IMR-90 (cell line): ENCODE measurements around the gene CCDC71. TPM values are rescaled to one million over a fixed set of nuclear protein-coding genes. Genes with fewer than 3 reads are reported as not detected.
A peak's percentile ranks its signal among the peaks of the same experiment; 100 is the strongest.

ENCODE experiments used
- ATAC-seq: fragments of 200-7000 bp; cut with Tn5 transposase; 2 replicates; pipeline ENCODE4 v1.9.1; 2020; ENCODE audit warnings: low read depth, mild to moderate bottlenecking, moderate library complexity
- BruUV-seq: library from RNA; stranded (reverse); fragments of 400-500 nt; replicated peaks from 2 replicates; lab custom pipeline; 2021; lab: Mats Ljungman, UMichigan
- CTCF ChIA-PET: fragments of 300-600 bp; formaldehyde crosslinking; extraction: SDS; loops from one replicate; lab custom pipeline; 2021; ENCODE audit warnings: antibody characterized with exemption; lab: Yijun Ruan, JAX
- POLR2A ChIA-PET: fragments of 300-600 bp; sonication (Branson Sonifier 250); formaldehyde crosslinking; loops from one replicate; lab custom pipeline; 2022; ENCODE audit warnings: antibody characterized with exemption; ENCODE audit not compliant: unreplicated experiment; lab: Charles Lee
- DNase-seq: peaks from one replicate; pipeline ENCODE4 v3.0.0; 2013
- H2AFZ ChIP-seq: replicated peaks from 2 replicates; pipeline ENCODE3; 2013; ENCODE audit warnings: low read length, mild to moderate bottlenecking; ENCODE audit not compliant: poor library complexity
- H2AK5ac ChIP-seq: 2 replicates; pipeline ENCODE4 v1.6.1; 2013; ENCODE audit warnings: low read depth, low read length, inconsistent platforms
- H2AK9ac ChIP-seq: replicated peaks from 2 replicates; pipeline ENCODE3; 2013; ENCODE audit warnings: mild to moderate bottlenecking, low read depth, low read length, moderate library complexity; ENCODE audit not compliant: poor library complexity
- H2BK120ac ChIP-seq: 2 replicates; pipeline ENCODE4 v1.6.1; 2013; ENCODE audit warnings: low read depth, low read length, inconsistent platforms
- H2BK15ac ChIP-seq: 3 replicates; pipeline ENCODE4 v1.6.1; 2013; ENCODE audit warnings: low read depth, low read length, inconsistent platforms
- H2BK20ac ChIP-seq: 2 replicates; pipeline ENCODE4 v1.6.1; 2013; ENCODE audit warnings: low read depth, mild to moderate bottlenecking, inconsistent platforms, low read length, moderate library complexity
- H2BK5ac ChIP-seq: 2 replicates; pipeline ENCODE4 v1.6.1; 2013; ENCODE audit warnings: mild to moderate bottlenecking, low read depth, low read length, inconsistent platforms; ENCODE audit not compliant: poor library complexity, severe bottlenecking
- H3K14ac ChIP-seq: replicated peaks from 2 replicates; pipeline ENCODE4 v1.6.1; 2013; ENCODE audit warnings: low read depth, low read length, inconsistent platforms
- H3K18ac ChIP-seq: 2 replicates; pipeline ENCODE4 v1.6.1; 2013; ENCODE audit warnings: low read depth, low read length, control low read depth
- H3K23ac ChIP-seq: 2 replicates; pipeline ENCODE4 v1.6.1; 2013; ENCODE audit warnings: low read depth, low read length, inconsistent platforms
- H3K27ac ChIP-seq: 2 replicates; pipeline ENCODE4 v1.5.1; 2013; ENCODE audit warnings: mild to moderate bottlenecking, control low read depth, low read length; ENCODE audit not compliant: insufficient read depth
- H3K27me3 ChIP-seq: 2 replicates; pipeline ENCODE4 v1.6.1; 2013; ENCODE audit warnings: low read length; ENCODE audit not compliant: control insufficient read depth, insufficient read depth
- H3K36me3 ChIP-seq: 2 replicates; pipeline ENCODE4 v1.6.1; 2013; ENCODE audit warnings: low read length, mixed read lengths; ENCODE audit not compliant: control insufficient read depth, insufficient read depth
- H3K4ac ChIP-seq: 2 replicates; pipeline ENCODE4 v1.6.1; 2013; ENCODE audit warnings: low read depth, low read length, inconsistent platforms
- H3K4me1 ChIP-seq: 2 replicates; pipeline ENCODE4 v1.6.1; 2013; ENCODE audit warnings: low read length, mixed read lengths; ENCODE audit not compliant: control insufficient read depth, insufficient read depth
- H3K4me2 ChIP-seq: 2 replicates; pipeline ENCODE4 v1.6.1; 2013; ENCODE audit warnings: low read depth, mild to moderate bottlenecking, control low read depth, low read length, moderate library complexity
- H3K4me3 ChIP-seq: 2 replicates; pipeline ENCODE4 v1.5.1; 2013; ENCODE audit warnings: low read depth, mild to moderate bottlenecking, control low read depth, low read length, moderate library complexity; ENCODE audit not compliant: insufficient read depth
- H3K56ac ChIP-seq: 2 replicates; pipeline ENCODE4 v1.6.1; 2013; ENCODE audit warnings: low read length, inconsistent platforms; ENCODE audit not compliant: insufficient read depth; ENCODE audit errors: extremely low read depth
- H3K79me1 ChIP-seq, 2 experiments: 2 replicates each; pipeline ENCODE4 v1.6.1; 2013; ENCODE audit warnings: low read length in 2 of 2, inconsistent platforms in 1 of 2, low read depth in 1 of 2
- H3K9ac ChIP-seq: 2 replicates; pipeline ENCODE4 v1.6.1; 2013; ENCODE audit warnings: low read depth, low read length, control low read depth
- H3K9me1 ChIP-seq: 2 replicates; pipeline ENCODE4 v1.6.1; 2013; ENCODE audit warnings: low read length, inconsistent platforms; ENCODE audit not compliant: insufficient read depth
- H3K9me3 ChIP-seq: 2 replicates; pipeline ENCODE4 v1.6.1; 2013; ENCODE audit warnings: low read length; ENCODE audit not compliant: control insufficient read depth, insufficient read depth
- H4K20me1 ChIP-seq: 2 replicates; pipeline ENCODE4 v1.6.1; 2013; ENCODE audit warnings: low read length, inconsistent platforms; ENCODE audit not compliant: insufficient read depth
- H4K5ac ChIP-seq: 2 replicates; pipeline ENCODE4 v1.6.1; 2013; ENCODE audit warnings: mild to moderate bottlenecking, low read depth, low read length, control low read depth
- H4K8ac ChIP-seq, 2 experiments: 2 replicates each; pipeline ENCODE4 v1.6.1; 2013; ENCODE audit warnings: low read depth in 2 of 2, low read length in 2 of 2, control low read depth in 1 of 2, inconsistent platforms in 1 of 2
- H4K91ac ChIP-seq: 2 replicates; pipeline ENCODE4 v1.6.1; 2013; ENCODE audit warnings: low read depth, low read length, inconsistent platforms; ENCODE audit not compliant: insufficient read depth
- BHLHE40 ChIP-seq: fragments of 150-350 bp; IDR thresholded peaks from 2 replicates; pipeline ENCODE4 v1.6.1; 2016; ENCODE audit warnings: mild to moderate bottlenecking, low read depth, low read length
- CEBPB ChIP-seq: IDR thresholded peaks from 2 replicates; pipeline ENCODE4 v1.6.1; 2012; ENCODE audit warnings: low read depth, low read length, improper control_type of control experiment
- CHD1 ChIP-seq: IDR thresholded peaks from 2 replicates; pipeline ENCODE4 v1.6.1; 2012; ENCODE audit warnings: low read depth, low read length, improper control_type of control experiment
- CTCF ChIP-seq: conservative IDR thresholded peaks from 2 replicates; pipeline ENCODE4 v1.5.1; 2012; ENCODE audit warnings: mild to moderate bottlenecking, low read depth, low read length, improper control_type of control experiment
- ELK1 ChIP-seq: fragments of 150-350 bp; IDR thresholded peaks from 2 replicates; pipeline ENCODE4 v1.6.1; 2016; ENCODE audit warnings: low read depth, mild to moderate bottlenecking, low read length, moderate library complexity, borderline replicate concordance
- FOS ChIP-seq: fragments of 150-350 bp; IDR thresholded peaks from 2 replicates; pipeline ENCODE4 v1.6.1; 2016; ENCODE audit warnings: low read depth, low read length
- MAFK ChIP-seq: IDR thresholded peaks from 2 replicates; pipeline ENCODE4 v1.6.1; 2012; ENCODE audit warnings: low read depth, low read length, improper control_type of control experiment
- MAZ ChIP-seq: IDR thresholded peaks from 2 replicates; pipeline ENCODE4 v1.6.1; 2012; ENCODE audit warnings: low read depth, mild to moderate bottlenecking, low read length, improper control_type of control experiment, moderate library complexity, borderline replicate concordance
- MXI1 ChIP-seq: IDR thresholded peaks from 2 replicates; pipeline ENCODE4 v1.6.1; 2012; ENCODE audit warnings: low read depth, mild to moderate bottlenecking, low read length, moderate library complexity, borderline replicate concordance
- POLR2A ChIP-seq: IDR thresholded peaks from 2 replicates; pipeline ENCODE4 v1.6.1; 2012; ENCODE audit warnings: mild to moderate bottlenecking, low read depth, low read length
- RAD21 ChIP-seq: IDR thresholded peaks from 2 replicates; pipeline ENCODE4 v1.6.1; 2012; ENCODE audit warnings: low read length, improper control_type of control experiment
- RFX5 ChIP-seq: IDR thresholded peaks from 2 replicates; pipeline ENCODE4 v1.8.0; 2012; ENCODE audit warnings: low read depth, mild to moderate bottlenecking, low read length, moderate library complexity
- SMC3 ChIP-seq: fragments of 150-350 bp; IDR thresholded peaks from 2 replicates; pipeline ENCODE4 v1.6.1; 2016; ENCODE audit warnings: low read depth, mild to moderate bottlenecking, antibody characterized with exemption, low read length, moderate library complexity
- USF2 ChIP-seq: fragments of 150-350 bp; IDR thresholded peaks from 2 replicates; pipeline ENCODE4 v1.6.1; 2017; ENCODE audit warnings: mild to moderate bottlenecking, antibody characterized with exemption, low read length, low read depth
- WGBS, 2 experiments: methylation state at CpG; one replicate each; pipeline versions ENCODE4 v1.1.5 to v1.1.7; 2013; ENCODE audit warnings: missing lambda C conversion rate in 2 of 2; ENCODE audit not compliant: insufficient read length in 1 of 2; ENCODE audit errors: extremely low coverage in 2 of 2; 5-methylcytosine and 5-hydroxymethylcytosine counted together
- dilution Hi-C: fragments of 300-500 bp; cut with HindIII; formaldehyde crosslinking; loops from one replicate; pipeline ENCODE4 v1.14.3; 2018; ENCODE audit warnings: low sequenced_read_pairs; ENCODE audit not compliant: unreplicated experiment
- in situ Hi-C: fragments of 300-500 bp; cut with MboI; formaldehyde crosslinking; loops from 3 replicates; pipeline ENCODE4 v1.14.3; 2019; ENCODE audit warnings: low sequenced_read_pairs, inconsistent platforms, mixed read lengths
- intact Hi-C: fragments of 100-400 bp; cut with micrococcal nuclease; formaldehyde crosslinking; loops from 2 replicates; pipeline ENCODE4 v1.10.0; 2022
- polyA plus RNA-seq, 3 experiments: library from polyadenylated mRNA; depleted of rRNA; stranded (reverse); fragments of >200 nt; gene quantifications; 2 replicates each; pipeline ENCODE4 v1.2.3, GENCODE V29; 2012; ENCODE audit warnings: low replicate concordance in 1 of 3
- total RNA-seq: library from RNA; depleted of rRNA; stranded (reverse); fragments of >200 nt; gene quantifications from 2 replicates; pipeline ENCODE4 v1.2.3, GENCODE V29; 2012

CCDC71 gene
- total and polyA plus RNA-seq, 2 of the 4 experiments (the other 2 are of a cell fraction): 29.4 to 35.9 TPM

GRCh38 chr3:49133226-49133951, 32.7 kb downstream of the CCDC71 start:
- Histone ChIP-seq H2BK120ac (peak overlapping the region; percentile 69), H3K56ac (peak overlapping the region; percentile 87), H3K23ac (peak overlapping the region; percentile 88), H4K8ac (peak overlapping the region; percentile 83 to 94), H3K4ac (peak overlapping the region; percentile 98), H3K79me1 (peaks cover 14 to 57% of the 10 kb centered on the region in 2 experiments), H3K4me3 (peak overlapping the region; percentile 68), H4K91ac (peak overlapping the region; percentile 99), H2AK9ac (peak overlapping the region; percentile 97), H2BK15ac (peak overlapping the region; percentile 67; the same call in 2 of the 3 replicates), H3K36me3 (peaks cover 32% of the 10 kb centered on the region), H2AK5ac (peak overlapping the region; percentile 97), H3K4me1 (peaks cover 9% of the 10 kb centered on the region), H3K27ac (peak overlapping the region; percentile 99), H3K27me3 (no peaks in the 10 kb centered on the region), H3K18ac (peak overlapping the region; percentile 97), H3K9ac (peak overlapping the region; percentile 97), H3K4me2 (peak overlapping the region; percentile 88), H2BK20ac (no peak overlapping the region), H3K9me3 (no peaks in the 10 kb centered on the region), H2AFZ (peak overlapping the region; percentile 97), H4K20me1 (peaks cover 12% of the 10 kb centered on the region), H3K14ac (peak overlapping the region; percentile 92), H3K9me1 (peaks cover 37% of the 10 kb centered on the region), H2BK5ac (peak overlapping the region; percentile 97), H4K5ac (peak overlapping the region; percentile 98)
- DNase-seq: peak; percentile 85
- 0% methylated on average over 5 of the region's 30 CpGs; no CpG with 5 or more reads in 1 of the 2 experiments for WGBS, 2 experiments
- ATAC-seq: peak; percentile 85
- CTCF ChIA-PET: no interaction called here
- in situ Hi-C loops (no loop called here), intact Hi-C loops (loop anchor here (2.0 kb wide), 1 partner anchor 143 kb away; the partner anchor contains the start of gene C3orf62), dilution Hi-C loops (no loop called here)
- POLR2A ChIA-PET: interaction anchor here (0.5 to 1.2 kb wide), 5 partner anchors 12 to 345 kb away, joined by 3 to 7 read pairs (median 4); partner anchors contain the start of gene USP19
- no TSS peak for BruUV-seq
- TF ChIP-seq FOS (no peak), MAFK (no peak), RFX5 (no peak), MAZ (peak; percentile 88), CEBPB (no peak), POLR2A (0 out of 2 replicates have a peak, but pooled peaks have one; percentile 46), ELK1 (no peak), RAD21 (no peak), CTCF (no peak), SMC3 (no peak), BHLHE40 (no peak), USF2 (no peak), CHD1 (no peak), MXI1 (no peak)
